PFSK-1 (cell line): ENCODE results near the gene ARHGAP30.

Source experiments
- FOXP2 ChIP-seq: optimal IDR thresholded peaks from 2 replicates; pipeline ENCODE3; 2011; ENCODE audit warnings: borderline replicate concordance, control low read depth, inconsistent platforms; ENCODE audit not compliant: insufficient read depth; ENCODE audit errors: extremely low read length, extremely low read depth
- POLR2AphosphoS5 ChIP-seq: IDR thresholded peaks from 2 replicates; pipeline ENCODE4 v1.6.1; 2012; ENCODE audit warnings: low read depth, mild to moderate bottlenecking, control low read depth, low read length, moderate library complexity
- SIN3A ChIP-seq: IDR thresholded peaks from 2 replicates; pipeline ENCODE4 v1.6.1; 2012; ENCODE audit warnings: mild to moderate bottlenecking, low read length, moderate library complexity, borderline replicate concordance; ENCODE audit not compliant: insufficient read depth
- TAF1 ChIP-seq: IDR thresholded peaks from 2 replicates; pipeline ENCODE4 v1.6.1; 2012; ENCODE audit warnings: low read length, control low read depth, borderline replicate concordance; ENCODE audit not compliant: insufficient read depth
- TF ChIP-seq, protein P1 (sequence below), 2 experiments: IDR thresholded peaks; 2 replicates each; pipeline versions ENCODE4 v1.6.1 to v1.8.0; 2011 to 2012; ENCODE audit warnings: low read depth in 2 of 2, low read length in 2 of 2, control low read depth in 1 of 2, inconsistent platforms in 1 of 2, mild to moderate bottlenecking in 1 of 2, moderate library complexity in 1 of 2; ENCODE audit not compliant: insufficient read depth in 1 of 2

Gene ARHGAP30

DNA sequence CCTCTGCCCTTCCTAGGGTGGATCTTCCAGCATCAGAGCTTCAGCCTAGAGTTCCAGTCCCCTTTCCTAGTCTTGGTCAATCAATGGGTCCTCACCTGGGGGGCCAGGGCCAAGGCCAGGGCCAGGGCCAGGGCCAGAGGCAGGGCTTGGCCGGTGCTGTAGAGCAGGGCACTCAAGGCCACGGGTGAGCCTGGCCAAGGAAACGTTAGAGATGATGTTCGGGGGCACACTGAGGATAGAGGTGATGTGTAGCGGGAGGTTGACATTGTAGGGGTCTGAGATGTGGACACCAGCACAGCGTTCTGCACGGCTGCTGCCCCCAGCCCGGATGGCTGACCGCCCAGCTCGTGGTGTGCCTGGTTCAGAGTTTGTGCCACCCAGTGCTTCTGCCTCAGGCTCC, 18.5 kb downstream of the ARHGAP30 start:
- TF ChIP-seq POLR2AphosphoS5 = no peak
- no peak for TF ChIP-seq FOXP2
- TF ChIP-seq SIN3A = no peak
- no peak for TF ChIP-seq TAF1
- TF ChIP-seq, protein P1, sequence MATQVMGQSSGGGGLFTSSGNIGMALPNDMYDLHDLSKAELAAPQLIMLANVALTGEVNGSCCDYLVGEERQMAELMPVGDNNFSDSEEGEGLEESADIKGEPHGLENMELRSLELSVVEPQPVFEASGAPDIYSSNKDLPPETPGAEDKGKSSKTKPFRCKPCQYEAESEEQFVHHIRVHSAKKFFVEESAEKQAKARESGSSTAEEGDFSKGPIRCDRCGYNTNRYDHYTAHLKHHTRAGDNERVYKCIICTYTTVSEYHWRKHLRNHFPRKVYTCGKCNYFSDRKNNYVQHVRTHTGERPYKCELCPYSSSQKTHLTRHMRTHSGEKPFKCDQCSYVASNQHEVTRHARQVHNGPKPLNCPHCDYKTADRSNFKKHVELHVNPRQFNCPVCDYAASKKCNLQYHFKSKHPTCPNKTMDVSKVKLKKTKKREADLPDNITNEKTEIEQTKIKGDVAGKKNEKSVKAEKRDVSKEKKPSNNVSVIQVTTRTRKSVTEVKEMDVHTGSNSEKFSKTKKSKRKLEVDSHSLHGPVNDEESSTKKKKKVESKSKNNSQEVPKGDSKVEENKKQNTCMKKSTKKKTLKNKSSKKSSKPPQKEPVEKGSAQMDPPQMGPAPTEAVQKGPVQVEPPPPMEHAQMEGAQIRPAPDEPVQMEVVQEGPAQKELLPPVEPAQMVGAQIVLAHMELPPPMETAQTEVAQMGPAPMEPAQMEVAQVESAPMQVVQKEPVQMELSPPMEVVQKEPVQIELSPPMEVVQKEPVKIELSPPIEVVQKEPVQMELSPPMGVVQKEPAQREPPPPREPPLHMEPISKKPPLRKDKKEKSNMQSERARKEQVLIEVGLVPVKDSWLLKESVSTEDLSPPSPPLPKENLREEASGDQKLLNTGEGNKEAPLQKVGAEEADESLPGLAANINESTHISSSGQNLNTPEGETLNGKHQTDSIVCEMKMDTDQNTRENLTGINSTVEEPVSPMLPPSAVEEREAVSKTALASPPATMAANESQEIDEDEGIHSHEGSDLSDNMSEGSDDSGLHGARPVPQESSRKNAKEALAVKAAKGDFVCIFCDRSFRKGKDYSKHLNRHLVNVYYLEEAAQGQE (IDR thresholded peaks at IDR 0.05; ENCODE audit: insufficient read depth in 1 of 2, low read depth in 2 of 2, low read length in 2 of 2) = no peak

GRCh38 chr1:161048949-161049722, 20.6 kb downstream of the ARHGAP30 start:
- TF ChIP-seq, protein P1 (IDR thresholded peaks at IDR 0.05; ENCODE audit: insufficient read depth in 1 of 2, low read depth in 2 of 2, low read length in 2 of 2) = no peak
- no peak for TF ChIP-seq SIN3A
- TF ChIP-seq FOXP2 = no peak
- no peak for TF ChIP-seq POLR2AphosphoS5
- no peak for TF ChIP-seq TAF1

DNA sequence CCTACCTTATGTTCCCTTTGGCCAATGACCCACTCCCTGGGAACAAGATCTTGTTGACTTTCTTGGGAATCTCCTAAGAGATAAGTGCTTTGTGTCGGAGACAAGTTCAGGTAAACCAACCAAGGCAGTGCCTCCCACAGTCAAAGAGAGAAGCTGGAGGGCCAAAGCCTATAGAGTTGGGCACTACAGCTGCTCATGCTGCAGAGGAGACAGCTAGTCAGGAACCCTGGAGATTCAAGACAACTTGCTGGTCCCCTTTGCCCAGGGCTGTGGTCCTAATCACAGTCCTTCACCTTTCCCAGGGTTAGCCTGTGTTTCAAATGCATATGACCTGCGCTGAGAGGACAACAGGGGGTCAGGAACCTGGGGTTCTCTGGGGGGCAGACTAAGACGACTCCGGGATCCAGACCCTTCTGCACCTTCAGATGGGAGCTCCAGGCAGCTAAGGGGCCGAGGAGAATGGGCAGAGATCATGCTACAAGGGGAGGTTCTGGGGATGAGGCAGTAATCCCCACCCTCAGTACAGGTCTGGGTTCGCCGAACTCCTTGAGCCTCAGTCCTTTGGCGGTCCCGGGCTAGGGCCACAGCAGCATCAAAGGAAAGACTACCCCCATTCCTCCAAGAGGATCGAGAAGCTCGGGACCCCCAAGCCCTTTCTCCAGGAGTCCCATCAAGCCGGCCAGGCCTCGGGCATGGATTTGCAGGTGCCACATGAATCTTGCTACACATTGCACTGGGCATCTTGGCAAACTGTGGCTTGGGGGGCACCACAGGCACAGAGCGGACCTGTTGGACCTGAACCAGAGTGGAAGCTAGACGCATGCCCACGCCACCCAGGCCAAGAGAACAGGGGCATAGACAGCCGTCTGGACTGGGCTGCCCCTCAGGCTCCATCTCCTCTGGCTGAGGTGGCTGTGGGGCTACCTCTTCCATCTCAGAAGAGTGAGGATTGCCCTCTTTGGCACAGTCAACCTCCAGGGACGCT, 22.0 kb downstream of the ARHGAP30 start:
- no peak for TF ChIP-seq POLR2AphosphoS5
- TF ChIP-seq FOXP2 = no peak
- TF ChIP-seq, protein P1 (IDR thresholded peaks at IDR 0.05; ENCODE audit: insufficient read depth in 1 of 2, low read depth in 2 of 2, low read length in 2 of 2) = no peak
- no peak for TF ChIP-seq TAF1
- no peak for TF ChIP-seq SIN3A

DNA sequence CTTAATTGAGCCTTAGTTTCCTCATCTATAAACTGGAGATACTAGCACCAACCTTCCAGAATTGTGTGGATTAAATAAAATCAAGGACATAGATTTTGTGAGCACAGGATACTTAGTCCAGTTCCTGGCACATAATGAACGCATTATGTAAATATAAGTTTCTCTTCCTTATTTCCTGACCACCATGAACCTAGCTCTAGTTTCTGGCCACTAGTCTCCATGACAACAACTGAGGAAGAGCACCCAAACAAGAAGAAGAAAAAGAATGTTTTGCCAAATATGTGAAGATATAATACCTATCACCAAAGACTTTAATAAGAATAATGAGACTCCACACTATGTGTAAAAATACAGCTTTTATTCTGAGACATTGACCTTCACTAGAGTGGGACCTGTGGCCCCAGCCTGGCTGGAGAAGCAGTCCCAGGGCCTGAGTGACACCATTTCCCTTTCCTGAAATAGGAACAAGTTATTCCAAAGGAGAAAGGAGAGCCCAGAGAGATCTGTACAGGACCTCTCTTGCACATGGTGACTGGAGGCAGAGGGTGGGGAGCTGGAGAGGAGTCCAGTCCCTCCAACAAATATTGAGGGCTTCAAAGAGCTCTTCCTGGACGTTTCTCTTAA, 23.0 kb downstream of the ARHGAP30 start:
- TF ChIP-seq, protein P1 (IDR thresholded peaks at IDR 0.05; ENCODE audit: insufficient read depth in 1 of 2, low read depth in 2 of 2, low read length in 2 of 2) = no peak
- TF ChIP-seq POLR2AphosphoS5 = no peak
- TF ChIP-seq FOXP2 = no peak
- no peak for TF ChIP-seq TAF1
- no peak for TF ChIP-seq SIN3A
